ENCODE data around the gene VAV3. TPM values are rescaled to one million over a fixed set of nuclear protein-coding genes. Genes with fewer than 3 reads are reported as not detected.

The VAV3 gene
- 1.0 to 2.1 TPM (median 1.4 TPM) in 5 replicates for total RNA-seq (2022; extraction: Qiagen RNA extraction)

GRCh38 chr1:107965110-107965991 lies at the start of gene VAV3:
Gene VAV3, minus strand, starts transcription at chr1:107965180. Its CDS starts 311 bp downstream, at chr1:107964869.

Other genes with a start within 250 kb of the VAV3 start
- gene SLC25A24, start 235.2 kb upstream of the VAV3 start, total RNA-seq (2022; extraction: Qiagen RNA extraction): 22.6 to 33.7 TPM (median 29.4 TPM) in 5 replicates

Data from A549 treated with CORT108297 at 1 μM for 4 hours (cell line).